HG03460 (cell line): ENCODE measurements around the gene CCDC178.
A peak's percentile ranks its signal among the peaks of the same experiment; 100 is the strongest.
"Not testable (repeated sequence)": the region's sequence is repeated elsewhere in the genome, so short reads cannot be mapped to it uniquely, and the experiment has no call there.

ENCODE experiments used
- ATAC-seq: cut with Tn5 transposase; IDR thresholded peaks from one replicate; pipeline ENCODE4 v1.9.1; 2021; ENCODE audit not compliant: unreplicated experiment

The CCDC178 gene

GRCh38 chr18:33231474-33232317 lies 208.8 kb downstream of the CCDC178 start:
- peak; percentile 96 for ATAC-seq

- no peak for ATAC-seq
Observed at GRCh38 chr18:33212363-33212762, 228.2 kb downstream of the CCDC178 start.

GRCh38 chr18:33210575-33211189 lies 229.8 kb downstream of the CCDC178 start:
- no peak for ATAC-seq

- no peak for ATAC-seq
Observed at GRCh38 chr18:33205777-33206176, 234.7 kb downstream of the CCDC178 start.

- ATAC-seq: no peak
Observed at GRCh38 chr18:33201509-33201926, 239.0 kb downstream of the CCDC178 start.

GRCh38 chr18:33195795-33196194 lies 244.7 kb downstream of the CCDC178 start:
- no peak for ATAC-seq

- no peak for ATAC-seq
Observed at GRCh38 chr18:33194793-33195192, 245.7 kb downstream of the CCDC178 start.

- no peak for ATAC-seq
Observed at GRCh38 chr18:33184958-33185357, 255.6 kb downstream of the CCDC178 start.

- ATAC-seq: no peak
Observed at GRCh38 chr18:33184175-33184574, 256.3 kb downstream of the CCDC178 start.

- ATAC-seq: no peak
Observed at GRCh38 chr18:33183136-33183535, 257.4 kb downstream of the CCDC178 start.

GRCh38 chr18:33181016-33181415 lies 259.5 kb downstream of the CCDC178 start:
- no peak for ATAC-seq

- ATAC-seq: no peak
Observed at GRCh38 chr18:33169218-33169617, 271.3 kb downstream of the CCDC178 start.

- ATAC-seq: not testable (repeated sequence)
Observed at GRCh38 chr18:33164121-33164520, 276.4 kb downstream of the CCDC178 start.

GRCh38 chr18:33161131-33161530 lies 279.4 kb downstream of the CCDC178 start:
- no peak for ATAC-seq

- ATAC-seq: no peak
Observed at GRCh38 chr18:33159151-33159550, 281.4 kb downstream of the CCDC178 start.

- ATAC-seq: no peak
Observed at GRCh38 chr18:33157893-33158292, 282.6 kb downstream of the CCDC178 start.

- ATAC-seq: no peak
Observed at GRCh38 chr18:33156906-33157470, 283.5 kb downstream of the CCDC178 start.

GRCh38 chr18:33154049-33154448 lies 286.5 kb downstream of the CCDC178 start:
- ATAC-seq: no peak

- ATAC-seq: no peak
Observed at GRCh38 chr18:33152376-33152775, 288.1 kb downstream of the CCDC178 start.

- not testable (repeated sequence) for ATAC-seq
Observed at GRCh38 chr18:33147811-33148210, 292.7 kb downstream of the CCDC178 start.

GRCh38 chr18:33146014-33146413 lies 294.5 kb downstream of the CCDC178 start:
- ATAC-seq: no peak
